Lower lobe of right lung (tissue), 2 donors: ENCODE results near the gene GJA9. TPM values are rescaled to one million over a fixed set of nuclear protein-coding genes. Genes with fewer than 3 reads are reported as not detected.

Experiments used
- ATAC-seq, 2 donors: fragments of 200-7000 bp; cut with Tn5 transposase; one replicate each; pipeline ENCODE4 v1.9.1; 2020 to 2022; ENCODE audit warnings: mild to moderate bottlenecking in 2 of 2, moderate library complexity in 2 of 2
- DNase-seq: peaks from one replicate; pipeline ENCODE4 v3.0.0-alpha.2; 2020
- H3K27ac ChIP-seq: fragments of 200-600 bp; one replicate; pipeline ENCODE4 v1.8.0; 2022
- H3K27me3 ChIP-seq: fragments of 200-600 bp; one replicate; pipeline ENCODE4 v1.8.0; 2022; ENCODE audit warnings: low read depth
- H3K36me3 ChIP-seq: fragments of 200-600 bp; one replicate; pipeline ENCODE4 v1.8.0; 2022; ENCODE audit warnings: mild to moderate bottlenecking
- H3K4me1 ChIP-seq: fragments of 200-600 bp; one replicate; pipeline ENCODE4 v1.8.0; 2022
- H3K4me3 ChIP-seq: fragments of 200-600 bp; one replicate; pipeline ENCODE4 v1.8.0; 2022; ENCODE audit warnings: mild to moderate bottlenecking
- H3K9me3 ChIP-seq: fragments of 200-600 bp; one replicate; pipeline ENCODE4 v1.8.0; 2022
- CTCF ChIP-seq: fragments of 200-600 bp; IDR thresholded peaks from one replicate; pipeline ENCODE4 v1.8.0; 2022; ENCODE audit warnings: antibody characterized with exemption, mild to moderate bottlenecking
- intact Hi-C: fragments of 100-400 bp; cut with DNase I; formaldehyde crosslinking; loops from one replicate; pipeline ENCODE4 v1.11.0; 2022
- total RNA-seq: library from RNA; stranded (reverse); fragmentation: NEBNext Ultra II Directional; extraction: Animal tissue kit (Norgen Biotek cat#: 25700); gene quantifications from one replicate; pipeline ENCODE4 v1.2.1, GENCODE V29; 2021
- donor health status: DM: no; HTN: yes; CAD: no; lungs with severe emphysema.

GJA9 gene
- total RNA-seq, 1 donor from 2014 or later = not detected

GRCh38 chr1:38892976-38893375 is 11.6 kb upstream of the GJA9 start:
- no peak for TF ChIP-seq CTCF
- intact Hi-C loops = no loop called here
- H3K36me3 ChIP-seq = no peaks in the 10 kb centered on the region
- no peak for DNase-seq
- H3K4me1 ChIP-seq = no peaks in the 10 kb centered on the region
- no peak overlapping the region for H3K27ac ChIP-seq
- no peaks in the 10 kb centered on the region for H3K9me3 ChIP-seq
- no peak overlapping the region for H3K4me3 ChIP-seq
- ATAC-seq = no peak
- H3K27me3 ChIP-seq = no peaks in the 10 kb centered on the region

GRCh38 chr1:38891753-38892152 is 10.4 kb upstream of the GJA9 start:
- Histone ChIP-seq H3K27me3 (no peaks in the 10 kb centered on the region), H3K9me3 (no peaks in the 10 kb centered on the region), H3K27ac (no peak overlapping the region), H3K4me1 (no peaks in the 10 kb centered on the region), H3K4me3 (no peak overlapping the region), H3K36me3 (no peaks in the 10 kb centered on the region)
- intact Hi-C loops = no loop called here
- ATAC-seq (no peak), DNase-seq (no peak)
- TF ChIP-seq CTCF = no peak

- ATAC-seq (no peak), DNase-seq (no peak)
- Histone ChIP-seq H3K27ac (no peak overlapping the region), H3K36me3 (no peaks in the 10 kb centered on the region), H3K4me3 (no peak overlapping the region), H3K27me3 (no peaks in the 10 kb centered on the region), H3K4me1 (no peaks in the 10 kb centered on the region), H3K9me3 (no peaks in the 10 kb centered on the region)
- intact Hi-C loops = no loop called here
- TF ChIP-seq CTCF = no peak
These were observed 8.2 kb upstream of the GJA9 start for GRCh38 chr1:38889589-38889988.

GRCh38 chr1:38888423-38889333 is 7.3 kb upstream of the GJA9 start:
- no peak for TF ChIP-seq CTCF
- intact Hi-C loops = no loop called here
- no peak for ATAC-seq

GRCh38 chr1:38885092-38885491 is 3.7 kb upstream of the GJA9 start:
- ATAC-seq (no peak), DNase-seq (no peak)
- Histone ChIP-seq H3K27me3 (no peaks in the 10 kb centered on the region), H3K36me3 (no peaks in the 10 kb centered on the region), H3K27ac (no peak overlapping the region), H3K4me3 (no peak overlapping the region), H3K9me3 (no peaks in the 10 kb centered on the region), H3K4me1 (no peaks in the 10 kb centered on the region)
- TF ChIP-seq CTCF = no peak
- intact Hi-C loops = no loop called here

More at GRCh38 chr1:38888423-38889333, 7.3 kb upstream of the GJA9 start:
- Histone ChIP-seq H3K4me1 (no peaks in the 10 kb centered on the region), H3K27me3 (no peaks in the 10 kb centered on the region), H3K27ac (no peak overlapping the region), H3K36me3 (no peaks in the 10 kb centered on the region), H3K9me3 (no peaks in the 10 kb centered on the region), H3K4me3 (no peak overlapping the region)
- no peak for DNase-seq
